HCT116 (cell line): ENCODE data around the gene PLCG2. TPM values are rescaled to one million over a fixed set of nuclear protein-coding genes. Genes with fewer than 3 reads are reported as not detected.

ENCODE experiments used
- ATAC-seq: fragments of 200-7000 bp; cut with Tn5 transposase; 2 replicates; pipeline ENCODE4 v1.9.1; 2020; ENCODE audit warnings: mild to moderate bottlenecking, moderate library complexity
- BruUV-seq: library from RNA; stranded (reverse); fragments of 400-500 nt; replicated peaks from 2 replicates; lab custom pipeline; 2021; lab: Mats Ljungman, UMichigan
- CTCF ChIA-PET: fragments of 300-600 bp; sonication (Branson Sonifier 250); formaldehyde crosslinking; loops from one replicate; lab custom pipeline; 2021; ENCODE audit warnings: antibody characterized with exemption; lab: Charles Lee
- POLR2A ChIA-PET: fragments of 300-600, 350-600 bp; sonication (Branson Sonifier 250); formaldehyde crosslinking; loops from one replicate; lab custom pipeline; 2021; ENCODE audit warnings: antibody characterized with exemption; lab: Charles Lee
- RAD21 ChIA-PET, 2 experiments: fragments of 300-600 bp; sonication (Branson Sonifier 250); formaldehyde crosslinking; loops; one replicate each; lab custom pipeline; 2023; ENCODE audit warnings: low total read pairs in 2 of 2; ENCODE audit not compliant: uncharacterized antibody in 2 of 2, unreplicated experiment in 2 of 2, low non-redundant PET in 1 of 2; lab: Charles Lee
- DNase-seq: peaks from one replicate; pipeline ENCODE4 v3.0.0-alpha.2; 2010; ENCODE audit warnings: low read depth, low spot score
- H2AFZ ChIP-seq: fragments of 200-600 bp; shearing (Covaris generic), sonication (generic); 2 replicates; pipeline ENCODE4 v1.6.1; 2017; ENCODE audit warnings: low read depth, mixed run types, mixed read lengths, antibody characterized with exemption, low read length; ENCODE audit not compliant: poor library complexity, severe bottlenecking
- H3K27ac ChIP-seq: 2 replicates; pipeline ENCODE4 v1.5.1; 2012; ENCODE audit warnings: low read depth, low read length
- H3K27me3 ChIP-seq: fragments of 200-600 bp; sonication (generic); 2 replicates; pipeline ENCODE4 v1.6.1; 2016; ENCODE audit warnings: mixed run types, low read length, mixed read lengths; ENCODE audit not compliant: insufficient read depth
- H3K36me3 ChIP-seq, 2 experiments: fragments of 200-500 bp in 1 of 2; fragments of 200-600 bp in 1 of 2; sonication (Bioruptor generic) in 1 of 2; sonication (generic) in 1 of 2; 2 replicates each; pipeline versions ENCODE4 v1.5.1 to v1.6.1; 2014 to 2016; ENCODE audit warnings: low read length in 2 of 2, inconsistent platforms in 1 of 2, mixed read lengths in 1 of 2, mixed run types in 1 of 2; ENCODE audit not compliant: insufficient read depth in 2 of 2, control insufficient read depth in 1 of 2
- H3K4me1 ChIP-seq, 2 experiments: fragments of 200-600 bp in 1 of 2; sonication (generic) in 1 of 2; 2 replicates each; pipeline versions ENCODE4 v1.5.1 to v1.6.1; 2012 to 2017; ENCODE audit warnings: low read length in 2 of 2, inconsistent platforms in 1 of 2, mild to moderate bottlenecking in 1 of 2, mixed read lengths in 1 of 2, mixed run types in 1 of 2, moderate library complexity in 1 of 2; ENCODE audit not compliant: insufficient read depth in 2 of 2, control insufficient read depth in 1 of 2
- H3K4me2 ChIP-seq: fragments of 200-600 bp; sonication (generic); 2 replicates; pipeline ENCODE4 v1.6.1; 2017; ENCODE audit warnings: mixed run types, low read length, mixed read lengths
- H3K4me3 ChIP-seq, 2 experiments: fragments of 200-600 bp in 1 of 2; sonication (generic) in 1 of 2; replicated peaks in 1 of 2; 2 replicates each; pipeline ENCODE4 v1.5.1; 2011 to 2016; ENCODE audit warnings: low read length in 2 of 2, control low read depth in 1 of 2, low read depth in 1 of 2, mild to moderate bottlenecking in 1 of 2, mixed read lengths in 1 of 2, mixed run types in 1 of 2
- H3K79me2 ChIP-seq: fragments of 200-600 bp; sonication (generic); 2 replicates; pipeline ENCODE4 v1.6.1; 2017; ENCODE audit warnings: mild to moderate bottlenecking, mixed run types, low read length, moderate library complexity, mixed read lengths; ENCODE audit not compliant: insufficient read depth
- H3K9ac ChIP-seq: fragments of 200-600 bp; sonication (generic); 2 replicates; pipeline ENCODE4 v1.6.1; 2016; ENCODE audit warnings: low read length, mixed read lengths
- H3K9me2 ChIP-seq: fragments of 200-600 bp; sonication (generic), shearing (Covaris generic); 2 replicates; pipeline ENCODE4 v1.6.1; 2017; ENCODE audit warnings: mixed run types, mild to moderate bottlenecking, moderate library complexity; ENCODE audit not compliant: insufficient read depth
- H3K9me3 ChIP-seq, 2 experiments: fragments of 200-500 bp in 1 of 2; fragments of 200-600 bp in 1 of 2; sonication (Bioruptor generic) in 1 of 2; sonication (generic) in 1 of 2; 2 replicates each; pipeline ENCODE4 v1.6.1; 2014 to 2017; ENCODE audit warnings: low read length in 2 of 2, mixed read lengths in 2 of 2, inconsistent platforms in 1 of 2, low read depth in 1 of 2, mild to moderate bottlenecking in 1 of 2, mixed run types in 1 of 2, moderate library complexity in 1 of 2; ENCODE audit not compliant: control insufficient read depth in 1 of 2, insufficient read depth in 1 of 2
- H4K20me1 ChIP-seq: fragments of 200-600 bp; sonication (generic), shearing (Covaris generic); 2 replicates; pipeline ENCODE4 v1.6.1; 2017; ENCODE audit warnings: mixed run types, mild to moderate bottlenecking, moderate library complexity; ENCODE audit not compliant: insufficient read depth
- CBX3 ChIP-seq: IDR thresholded peaks from 2 replicates; pipeline ENCODE4 v1.6.1; 2012; ENCODE audit warnings: low read depth
- CEBPB ChIP-seq: IDR thresholded peaks from 2 replicates; pipeline ENCODE4 v1.6.1; 2012; ENCODE audit warnings: low read depth
- CTCF ChIP-seq, 3 experiments: fragments of 200-600 bp in 1 of 3; sonication (generic) in 1 of 3; IDR thresholded peaks in 2 of 3; conservative IDR thresholded peaks in 1 of 3; 2 replicates each; pipeline ENCODE4 v1.5.1; 2012 to 2017; ENCODE audit warnings: low read depth in 2 of 3, low read length in 2 of 3, antibody characterized with exemption in 1 of 3, borderline replicate concordance in 1 of 3, control low read depth in 1 of 3, mild to moderate bottlenecking in 1 of 3, mixed read lengths in 1 of 3, mixed run types in 1 of 3, moderate library complexity in 1 of 3; ENCODE audit not compliant: insufficient read depth in 1 of 3
- EGR1 ChIP-seq: IDR thresholded peaks from 2 replicates; pipeline ENCODE4 v1.6.1; 2012; ENCODE audit warnings: low read depth
- ELF1 ChIP-seq: IDR thresholded peaks from 2 replicates; pipeline ENCODE4 v1.6.1; 2012; ENCODE audit warnings: low read depth, borderline replicate concordance
- EZH2 ChIP-seq: fragments of 200-600 bp; sonication (generic); IDR thresholded peaks from 2 replicates; pipeline ENCODE4 v1.6.1; 2017; ENCODE audit warnings: antibody characterized with exemption, mixed run types
- EZH2phosphoT487 ChIP-seq: fragments of 200-600 bp; IDR thresholded peaks from 2 replicates; pipeline ENCODE4 v1.6.1; 2018; ENCODE audit warnings: antibody characterized with exemption, borderline replicate concordance
- FOSL1 ChIP-seq: IDR thresholded peaks from 2 replicates; pipeline ENCODE4 v1.6.1; 2012; ENCODE audit warnings: low read depth
- MAX ChIP-seq: IDR thresholded peaks from 2 replicates; pipeline ENCODE4 v1.6.1; 2012
- POLR2AphosphoS5 ChIP-seq: IDR thresholded peaks from 2 replicates; pipeline ENCODE4 v1.6.1; 2011; ENCODE audit warnings: mild to moderate bottlenecking, low read depth, low read length, moderate library complexity
- RAD21 ChIP-seq: IDR thresholded peaks from 2 replicates; pipeline ENCODE4 v1.6.1; 2012; ENCODE audit warnings: low read depth, mild to moderate bottlenecking
- REST ChIP-seq: IDR thresholded peaks from 2 replicates; pipeline ENCODE4 v1.6.1; 2012; ENCODE audit warnings: low read depth
- SIN3A ChIP-seq: IDR thresholded peaks from 2 replicates; pipeline ENCODE4 v1.6.1; 2012; ENCODE audit warnings: low read depth
- TCF7L2 ChIP-seq: IDR thresholded peaks from 2 replicates; pipeline ENCODE4 v1.7.0; 2011; ENCODE audit warnings: borderline replicate concordance, inconsistent platforms; ENCODE audit not compliant: insufficient read depth, insufficient read length; ENCODE audit errors: extremely low read depth
- YY1 ChIP-seq: IDR thresholded peaks from 2 replicates; pipeline ENCODE4 v1.6.1; 2011; ENCODE audit warnings: low read length, low read depth, moderate library complexity, mild to moderate bottlenecking; ENCODE audit not compliant: insufficient replicate concordance; ENCODE audit errors: extremely low read depth
- ZBTB33 ChIP-seq: IDR thresholded peaks from 2 replicates; pipeline ENCODE4 v1.6.1; 2011; ENCODE audit warnings: mild to moderate bottlenecking, low read length, moderate library complexity; ENCODE audit not compliant: insufficient replicate concordance; ENCODE audit errors: extremely low read depth
- ZFX ChIP-seq: fragments of 450-650 bp; IDR thresholded peaks from 2 replicates; pipeline ENCODE4 v1.6.1; 2017
- ZNF274 ChIP-seq: fragments of 200-500 bp; sonication (Bioruptor generic); IDR thresholded peaks from 2 replicates; pipeline ENCODE4 v1.6.1; 2014; ENCODE audit warnings: mild to moderate bottlenecking, low read depth, low read length, inconsistent platforms
- intact Hi-C: fragments of 100-400 bp; cut with micrococcal nuclease; formaldehyde crosslinking; loops from 2 replicates; pipeline ENCODE4 v1.10.0; 2022
- total RNA-seq: library from RNA; stranded (reverse); gene quantifications from one replicate; pipeline ENCODE4 v1.2.1, GENCODE V29; 2021; ENCODE audit not compliant: unreplicated experiment
- TF ChIP-seq, protein P1 (sequence below): IDR thresholded peaks from 2 replicates; pipeline ENCODE4 v1.6.1; 2012

The PLCG2 gene
- total RNA-seq, 1 experiment from 2014 or later, result 31.2 TPM

- Histone ChIP-seq H2AFZ (no peak overlapping the region), H3K9ac (no peak overlapping the region), H3K9me3 (no peaks in the 10 kb centered on the region), H3K4me2 (no peak overlapping the region), H3K4me1 (peaks cover 3 to 11% of the 10 kb centered on the region in 2 experiments; a peak in 3 of 4 replicates), H3K9me2 (no peaks in the 10 kb centered on the region), H3K27me3 (no peaks in the 10 kb centered on the region), H3K27ac (no peak overlapping the region), H4K20me1 (no peaks in the 10 kb centered on the region), H3K4me3 (no peak overlapping the region), H3K36me3 (no peaks in the 10 kb centered on the region), H3K79me2 (no peaks in the 10 kb centered on the region)
- no peak for DNase-seq
- BruUV-seq, result no TSS peak
- no peak for ATAC-seq
- TF ChIP-seq POLR2AphosphoS5, result no peak
- TF ChIP-seq MAX, result no peak
- no peak for TF ChIP-seq CEBPB
- TF ChIP-seq EZH2phosphoT487, result no peak
- TF ChIP-seq CTCF (IDR thresholded peaks at IDR 0.05 in 2 of 3, conservative IDR thresholded peaks at IDR 0.05 in 1 of 3; ENCODE audit: borderline replicate concordance in 1 of 3, insufficient read depth in 1 of 3, low read depth in 2 of 3, low read length in 2 of 3), result no peak
- TF ChIP-seq TCF7L2, result no peak
- no peak for TF ChIP-seq FOSL1
- TF ChIP-seq REST, result no peak
- TF ChIP-seq, protein P1, sequence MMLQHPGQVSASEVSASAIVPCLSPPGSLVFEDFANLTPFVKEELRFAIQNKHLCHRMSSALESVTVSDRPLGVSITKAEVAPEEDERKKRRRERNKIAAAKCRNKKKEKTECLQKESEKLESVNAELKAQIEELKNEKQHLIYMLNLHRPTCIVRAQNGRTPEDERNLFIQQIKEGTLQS, result no peak
- no peak for TF ChIP-seq EZH2
- no peak for TF ChIP-seq RAD21
- TF ChIP-seq EGR1, result no peak
- no peak for TF ChIP-seq ELF1
- no peak for TF ChIP-seq CBX3
- TF ChIP-seq YY1, result no peak
- no peak for TF ChIP-seq ZBTB33
- TF ChIP-seq ZFX, result no peak
- no peak for TF ChIP-seq SIN3A
- no peak for TF ChIP-seq ZNF274
- intact Hi-C loops, result loop anchor here (5.0 to 10.0 kb wide), 3 partner anchors 705 to 1215 kb away; partner anchors contain the start of gene ATMIN
- CTCF ChIA-PET, result no interaction called here
- POLR2A ChIA-PET, result no interaction called here
- RAD21 ChIA-PET, result no interaction called here
These were observed 39.6 kb upstream of the PLCG2 start for GRCh38 chr16:81739503-81739902.
